K562 (cell line): ENCODE measurements around the gene ITGAD. TPM values are rescaled to one million over a fixed set of nuclear protein-coding genes. Genes with fewer than 3 reads are reported as not detected.

Experiments
- BRD4 ChIP-seq: fragments of 200-600 bp; sonication (generic); IDR thresholded peaks from 2 replicates; pipeline ENCODE4 v1.6.1; 2017; ENCODE audit warnings: inconsistent platforms
- C11orf30 ChIP-seq: fragments of 450-650 bp; IDR thresholded peaks from 2 replicates; pipeline ENCODE4 v1.6.1; 2016; ENCODE audit warnings: low read depth, mild to moderate bottlenecking
- EHMT2 ChIP-seq: fragments of 450-650 bp; IDR thresholded peaks from 2 replicates; pipeline ENCODE4 v1.6.1; 2018; ENCODE audit warnings: antibody characterized with exemption
- ELF2 ChIP-seq: fragments of 250-450 bp; sonication (Bioruptor Pico); IDR thresholded peaks from 2 replicates; pipeline ENCODE4 v1.5.0; 2021; ENCODE audit warnings: mild to moderate bottlenecking
- ETV6 ChIP-seq, 3 experiments: fragments of 150-350 bp in 1 of 3; sonication (generic) in 1 of 3; formaldehyde crosslinking in 1 of 3; IDR thresholded peaks; 2 replicates each; pipeline versions ENCODE4 v1.6.1 to v1.8.0; 2014 to 2022; ENCODE audit warnings: borderline replicate concordance in 2 of 3, low read depth in 2 of 3, antibody characterized with exemption in 1 of 3, low read length in 1 of 3, mild to moderate bottlenecking in 1 of 3, missing genetic modification reagents in 1 of 3
- KAT8 ChIP-seq: fragments of 450-650 bp; IDR thresholded peaks from 2 replicates; pipeline ENCODE4 v1.6.1; 2016; ENCODE audit warnings: low read depth, mild to moderate bottlenecking
- KDM2B ChIP-seq: fragments of 250-450 bp; sonication (Bioruptor Pico); IDR thresholded peaks from 2 replicates; pipeline ENCODE4 v1.8.0; 2021; ENCODE audit warnings: mild to moderate bottlenecking, moderate library complexity
- MTA1 ChIP-seq: fragments of 450-650 bp; IDR thresholded peaks from 2 replicates; pipeline ENCODE4 v1.6.1; 2017; ENCODE audit warnings: borderline replicate concordance
- PTRF ChIP-seq: fragments of 450-650 bp; IDR thresholded peaks from 2 replicates; pipeline ENCODE4 v1.6.1; 2016; ENCODE audit warnings: mild to moderate bottlenecking, missing genetic modification characterization, missing compliant biosample characterization
- RB1 ChIP-seq: fragments of 450-650 bp; IDR thresholded peaks from 2 replicates; pipeline ENCODE4 v1.6.1; 2017; ENCODE audit warnings: low read depth, mild to moderate bottlenecking
- RCOR1 ChIP-seq, 2 experiments: IDR thresholded peaks; 2 replicates each; pipeline ENCODE4 v1.6.1; 2012; ENCODE audit warnings: low read depth in 2 of 2, low read length in 2 of 2, borderline replicate concordance in 1 of 2, improper control_type of control experiment in 1 of 2
- SMARCB1 ChIP-seq: IDR thresholded peaks from 2 replicates; pipeline ENCODE4 v1.6.1; 2011; ENCODE audit warnings: improper control_type of control experiment, low read depth; ENCODE audit not compliant: insufficient read length
- TEAD2 ChIP-seq: fragments of 450-650 bp; IDR thresholded peaks from 2 replicates; pipeline ENCODE4 v1.6.1; 2016; ENCODE audit warnings: missing genetic modification characterization, control low read depth, missing compliant biosample characterization
- ZNF12 ChIP-seq: sonication (generic); formaldehyde crosslinking; IDR thresholded peaks from 2 replicates; pipeline ENCODE4 v1.4.0; 2020; ENCODE audit warnings: mild to moderate bottlenecking, missing genetic modification reagents
- ZNF586 ChIP-seq: fragments of 450-650 bp; formaldehyde crosslinking; conservative IDR thresholded peaks from 2 replicates; pipeline ENCODE4 v1.4.0; 2020; ENCODE audit warnings: mild to moderate bottlenecking, moderate library complexity
- polyA plus RNA-seq, 8 experiments: library from polyadenylated mRNA; depleted of rRNA in 4 of 8; stranded (reverse) in 5 of 8; unstranded in 3 of 8; fragments of >200 nt; fragmentation: Nextera tagmentation in 2 of 8; fragmentation: Illumina TruSeq in 1 of 8; extraction: Ambion mirVana in 2 of 8; extraction: Trizol in 1 of 8; gene quantifications; 2 replicates each; pipeline versions ENCODE4 v1.2.1 to v1.2.3, GENCODE V29; 2011 to 2014; ENCODE audit warnings: inconsistent platforms in 1 of 8, missing spikeins in 1 of 8
- total RNA-seq, 7 experiments: library from RNA; depleted of rRNA in 6 of 7; stranded (reverse); fragments of >200 nt in 6 of 7; fragmentation: Illumina TruSeq in 2 of 7; extraction: Trizol in 2 of 7; gene quantifications; 2 replicates each; pipeline versions ENCODE4 v1.2.1 to v1.2.3, GENCODE V29; 2011 to 2021; ENCODE audit warnings: low replicate concordance in 1 of 7
- TF ChIP-seq, protein P1 (sequence below): sonication (generic); formaldehyde crosslinking; IDR thresholded peaks from 2 replicates; pipeline ENCODE4 v1.8.0; 2023; ENCODE audit warnings: missing genetic modification reagents, mild to moderate bottlenecking, borderline replicate concordance
- TF ChIP-seq, protein P2 (sequence below): sonication (generic); formaldehyde crosslinking; IDR thresholded peaks from 2 replicates; pipeline ENCODE4 v1.8.0; 2022; ENCODE audit warnings: missing genetic modification reagents, mild to moderate bottlenecking, moderate library complexity, borderline replicate concordance
- TF ChIP-seq, protein P3 (sequence below), 2 experiments: fragments of 450-650 bp; conservative IDR thresholded peaks; 2 replicates each; pipeline ENCODE4 v1.6.1; 2017; ENCODE audit warnings: mild to moderate bottlenecking in 2 of 2, moderate library complexity in 2 of 2
- TF ChIP-seq, protein P4 (sequence below): fragments of 450-650 bp; formaldehyde crosslinking; IDR thresholded peaks from 2 replicates; pipeline ENCODE4 v1.4.0; 2020; ENCODE audit warnings: mild to moderate bottlenecking, moderate library complexity

The ITGAD gene
- total and polyA plus RNA-seq, 9 of the 15 experiments (the other 6 are each of a cell fraction or from before 2014, with no cell fraction given) = not detected

GRCh38 chr16:31382485-31383161 is 10.5 kb upstream of the ITGAD start (continued):
- TF ChIP-seq, protein P1, sequence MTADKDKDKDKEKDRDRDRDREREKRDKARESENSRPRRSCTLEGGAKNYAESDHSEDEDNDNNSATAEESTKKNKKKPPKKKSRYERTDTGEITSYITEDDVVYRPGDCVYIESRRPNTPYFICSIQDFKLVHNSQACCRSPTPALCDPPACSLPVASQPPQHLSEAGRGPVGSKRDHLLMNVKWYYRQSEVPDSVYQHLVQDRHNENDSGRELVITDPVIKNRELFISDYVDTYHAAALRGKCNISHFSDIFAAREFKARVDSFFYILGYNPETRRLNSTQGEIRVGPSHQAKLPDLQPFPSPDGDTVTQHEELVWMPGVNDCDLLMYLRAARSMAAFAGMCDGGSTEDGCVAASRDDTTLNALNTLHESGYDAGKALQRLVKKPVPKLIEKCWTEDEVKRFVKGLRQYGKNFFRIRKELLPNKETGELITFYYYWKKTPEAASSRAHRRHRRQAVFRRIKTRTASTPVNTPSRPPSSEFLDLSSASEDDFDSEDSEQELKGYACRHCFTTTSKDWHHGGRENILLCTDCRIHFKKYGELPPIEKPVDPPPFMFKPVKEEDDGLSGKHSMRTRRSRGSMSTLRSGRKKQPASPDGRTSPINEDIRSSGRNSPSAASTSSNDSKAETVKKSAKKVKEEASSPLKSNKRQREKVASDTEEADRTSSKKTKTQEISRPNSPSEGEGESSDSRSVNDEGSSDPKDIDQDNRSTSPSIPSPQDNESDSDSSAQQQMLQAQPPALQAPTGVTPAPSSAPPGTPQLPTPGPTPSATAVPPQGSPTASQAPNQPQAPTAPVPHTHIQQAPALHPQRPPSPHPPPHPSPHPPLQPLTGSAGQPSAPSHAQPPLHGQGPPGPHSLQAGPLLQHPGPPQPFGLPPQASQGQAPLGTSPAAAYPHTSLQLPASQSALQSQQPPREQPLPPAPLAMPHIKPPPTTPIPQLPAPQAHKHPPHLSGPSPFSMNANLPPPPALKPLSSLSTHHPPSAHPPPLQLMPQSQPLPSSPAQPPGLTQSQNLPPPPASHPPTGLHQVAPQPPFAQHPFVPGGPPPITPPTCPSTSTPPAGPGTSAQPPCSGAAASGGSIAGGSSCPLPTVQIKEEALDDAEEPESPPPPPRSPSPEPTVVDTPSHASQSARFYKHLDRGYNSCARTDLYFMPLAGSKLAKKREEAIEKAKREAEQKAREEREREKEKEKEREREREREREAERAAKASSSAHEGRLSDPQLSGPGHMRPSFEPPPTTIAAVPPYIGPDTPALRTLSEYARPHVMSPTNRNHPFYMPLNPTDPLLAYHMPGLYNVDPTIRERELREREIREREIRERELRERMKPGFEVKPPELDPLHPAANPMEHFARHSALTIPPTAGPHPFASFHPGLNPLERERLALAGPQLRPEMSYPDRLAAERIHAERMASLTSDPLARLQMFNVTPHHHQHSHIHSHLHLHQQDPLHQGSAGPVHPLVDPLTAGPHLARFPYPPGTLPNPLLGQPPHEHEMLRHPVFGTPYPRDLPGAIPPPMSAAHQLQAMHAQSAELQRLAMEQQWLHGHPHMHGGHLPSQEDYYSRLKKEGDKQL = no peak
- TF ChIP-seq, protein P2, sequence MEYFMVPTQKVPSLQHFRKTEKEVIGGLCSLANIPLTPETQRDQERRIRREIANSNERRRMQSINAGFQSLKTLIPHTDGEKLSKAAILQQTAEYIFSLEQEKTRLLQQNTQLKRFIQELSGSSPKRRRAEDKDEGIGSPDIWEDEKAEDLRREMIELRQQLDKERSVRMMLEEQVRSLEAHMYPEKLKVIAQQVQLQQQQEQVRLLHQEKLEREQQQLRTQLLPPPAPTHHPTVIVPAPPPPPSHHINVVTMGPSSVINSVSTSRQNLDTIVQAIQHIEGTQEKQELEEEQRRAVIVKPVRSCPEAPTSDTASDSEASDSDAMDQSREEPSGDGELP = peak; percentile 93
- TF ChIP-seq KAT8 (no peak), ETV6 (IDR thresholded peaks at IDR 0.05; ENCODE audit: borderline replicate concordance in 1 of 2, low read depth in 2 of 2, low read length in 1 of 2) (no peak), ETV6 (CRISPR knock-in tag; IDR thresholded peaks at IDR 0.05; ENCODE audit: borderline replicate concordance) (no peak), EHMT2 (no peak), RB1 (0 out of 2 replicates have a peak, but pooled peaks have one; percentile 47), SMARCB1 (no peak), ZNF586 (CRISPR knock-in tag) (no peak), MTA1 (no peak), BRD4 (no peak), PTRF (tag) (no peak), KDM2B (CRISPR knock-in tag) (no peak), ELF2 (CRISPR knock-in tag) (no peak), C11orf30 (peak; percentile 41; the same call in 1 of the 2 replicates), RCOR1 (IDR thresholded peaks at IDR 0.05; ENCODE audit: borderline replicate concordance in 1 of 2, low read depth in 2 of 2, low read length in 2 of 2) (no peak), TEAD2 (tag) (no peak), ZNF12 (no peak)
- TF ChIP-seq, protein P3, sequence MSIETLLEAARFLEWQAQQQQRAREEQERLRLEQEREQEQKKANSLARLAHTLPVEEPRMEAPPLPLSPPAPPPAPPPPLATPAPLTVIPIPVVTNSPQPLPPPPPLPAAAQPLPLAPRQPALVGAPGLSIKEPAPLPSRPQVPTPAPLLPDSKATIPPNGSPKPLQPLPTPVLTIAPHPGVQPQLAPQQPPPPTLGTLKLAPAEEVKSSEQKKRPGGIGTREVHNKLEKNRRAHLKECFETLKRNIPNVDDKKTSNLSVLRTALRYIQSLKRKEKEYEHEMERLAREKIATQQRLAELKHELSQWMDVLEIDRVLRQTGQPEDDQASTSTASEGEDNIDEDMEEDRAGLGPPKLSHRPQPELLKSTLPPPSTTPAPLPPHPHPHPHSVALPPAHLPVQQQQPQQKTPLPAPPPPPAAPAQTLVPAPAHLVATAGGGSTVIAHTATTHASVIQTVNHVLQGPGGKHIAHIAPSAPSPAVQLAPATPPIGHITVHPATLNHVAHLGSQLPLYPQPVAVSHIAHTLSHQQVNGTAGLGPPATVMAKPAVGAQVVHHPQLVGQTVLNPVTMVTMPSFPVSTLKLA (conservative IDR thresholded peaks at IDR 0.05) = no peak
- TF ChIP-seq, protein P4, sequence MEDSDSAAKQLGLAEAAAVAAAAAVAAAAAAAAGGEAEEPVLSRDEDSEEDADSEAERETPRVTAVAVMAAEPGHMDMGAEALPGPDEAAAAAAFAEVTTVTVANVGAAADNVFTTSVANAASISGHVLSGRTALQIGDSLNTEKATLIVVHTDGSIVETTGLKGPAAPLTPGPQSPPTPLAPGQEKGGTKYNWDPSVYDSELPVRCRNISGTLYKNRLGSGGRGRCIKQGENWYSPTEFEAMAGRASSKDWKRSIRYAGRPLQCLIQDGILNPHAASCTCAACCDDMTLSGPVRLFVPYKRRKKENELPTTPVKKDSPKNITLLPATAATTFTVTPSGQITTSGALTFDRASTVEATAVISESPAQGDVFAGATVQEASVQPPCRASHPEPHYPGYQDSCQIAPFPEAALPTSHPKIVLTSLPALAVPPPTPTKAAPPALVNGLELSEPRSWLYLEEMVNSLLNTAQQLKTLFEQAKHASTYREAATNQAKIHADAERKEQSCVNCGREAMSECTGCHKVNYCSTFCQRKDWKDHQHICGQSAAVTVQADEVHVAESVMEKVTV (CRISPR knock-in tag) = 0 out of 2 replicates have a peak, but pooled peaks have one; percentile 23
